Measurements from ENCODE around the gene LMBR1.
"Not testable (repeated sequence)": the region's sequence is repeated elsewhere in the genome, so short reads cannot be mapped to it uniquely, and the experiment has no call there.

Gene LMBR1

DNA sequence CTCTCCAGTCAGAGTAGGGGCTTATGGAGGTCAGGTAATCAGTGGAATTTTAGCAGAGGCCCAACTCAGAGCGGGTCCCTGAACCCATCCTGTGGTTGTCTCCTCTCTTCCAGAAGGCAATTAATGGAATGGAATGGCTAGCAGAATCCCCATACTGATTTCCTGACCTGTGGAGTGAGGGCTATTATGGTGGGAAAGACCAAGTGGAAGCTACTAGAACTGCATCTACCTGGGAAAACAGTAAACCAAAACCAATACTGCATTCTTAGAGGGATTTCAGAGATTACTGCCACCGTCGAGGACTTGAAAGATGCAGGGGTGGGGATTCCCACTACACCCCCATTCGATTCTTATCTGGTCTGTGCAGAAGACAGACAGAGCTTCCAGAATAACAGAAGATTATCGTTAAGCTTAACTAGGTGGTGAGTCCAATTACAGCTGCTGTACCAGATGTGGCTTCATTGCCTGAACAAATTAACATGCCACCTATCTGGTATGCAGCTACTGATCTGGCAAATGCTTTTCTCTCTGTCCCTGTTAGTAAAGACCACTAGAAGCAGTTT is 73.2 kb downstream of the LMBR1 start:
- DNase-seq (ENCODE audit: low read depth, low spot score), result no peak
- no peak overlapping the region for H3K27ac ChIP-seq

DNA sequence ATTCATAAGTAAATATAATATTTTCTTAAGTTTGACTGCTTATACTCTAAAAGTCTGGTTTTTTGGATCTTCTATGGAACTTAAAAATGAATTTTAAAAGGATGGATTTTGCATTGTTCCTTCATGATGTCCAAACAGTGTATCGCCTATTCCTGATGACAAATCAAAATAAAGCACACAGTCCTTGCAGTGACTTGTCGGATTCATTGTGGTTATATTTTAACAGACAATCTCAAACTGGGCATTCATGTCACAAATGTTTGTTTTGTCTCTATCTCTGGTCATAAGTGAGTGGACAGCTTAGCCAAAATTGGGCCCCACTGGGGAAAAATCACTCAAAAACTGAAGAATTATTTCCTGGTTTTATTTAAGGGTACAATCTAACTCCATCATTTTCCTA is 74.8 kb downstream of the LMBR1 start:
- no peak for DNase-seq (ENCODE audit: low read depth, low spot score)

DNA sequence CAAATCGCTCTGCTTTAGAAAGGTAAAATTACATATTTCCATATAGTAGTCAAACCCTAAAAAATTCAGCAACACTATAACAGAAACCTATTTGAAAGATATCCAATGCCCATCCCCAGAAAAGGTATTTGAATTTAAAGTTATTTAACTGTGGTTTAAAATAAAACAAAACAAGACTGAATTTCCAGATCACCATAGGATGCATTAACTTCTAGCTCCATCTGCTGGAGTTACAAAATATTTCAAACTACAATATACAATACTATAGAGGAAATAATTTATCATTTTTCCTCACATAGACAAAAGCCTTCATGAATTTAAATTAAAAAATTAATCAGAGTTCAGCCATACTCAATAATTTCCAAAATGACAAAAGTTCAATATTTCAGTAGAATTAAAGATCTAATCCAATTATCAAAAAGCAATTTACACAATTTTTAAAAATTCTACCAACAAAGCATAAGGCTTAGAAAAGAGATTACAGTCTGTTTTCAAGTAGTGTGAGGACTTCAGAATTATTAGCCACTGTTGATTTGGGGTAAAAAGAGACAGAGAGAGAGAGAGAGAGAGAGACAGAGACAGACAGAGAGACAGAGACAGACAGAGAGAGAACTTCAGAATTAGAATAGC is 75.9 kb downstream of the LMBR1 start:
- H3K27ac ChIP-seq, result no peak overlapping the region
- no peak for DNase-seq (ENCODE audit: low read depth, low spot score)

More for the DNA sequence above, 74.8 kb downstream of the LMBR1 start:
- no peak overlapping the region for H3K27ac ChIP-seq

DNA sequence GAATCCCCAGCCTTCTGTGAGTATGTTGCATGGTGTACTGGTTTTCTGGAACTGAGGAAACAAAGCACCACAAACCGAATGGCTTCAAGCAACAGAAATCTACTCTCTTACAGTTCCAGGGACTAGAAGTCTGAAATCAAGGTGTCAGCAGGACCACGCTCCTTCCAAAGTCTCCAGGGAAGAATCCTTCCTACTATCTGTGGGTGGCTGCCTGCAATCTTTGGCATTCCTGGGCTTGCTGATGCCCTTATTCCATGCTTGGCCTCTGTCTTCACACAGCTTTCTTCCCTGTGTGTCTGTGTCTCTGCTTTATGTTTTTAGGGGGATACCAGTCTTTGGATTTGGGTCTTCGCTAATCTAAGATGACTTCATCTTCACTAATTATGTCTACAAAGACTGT is 81.3 kb downstream of the LMBR1 start:
- no peak for DNase-seq (ENCODE audit: low read depth, low spot score)
- H3K27ac ChIP-seq, result no peak overlapping the region

DNA sequence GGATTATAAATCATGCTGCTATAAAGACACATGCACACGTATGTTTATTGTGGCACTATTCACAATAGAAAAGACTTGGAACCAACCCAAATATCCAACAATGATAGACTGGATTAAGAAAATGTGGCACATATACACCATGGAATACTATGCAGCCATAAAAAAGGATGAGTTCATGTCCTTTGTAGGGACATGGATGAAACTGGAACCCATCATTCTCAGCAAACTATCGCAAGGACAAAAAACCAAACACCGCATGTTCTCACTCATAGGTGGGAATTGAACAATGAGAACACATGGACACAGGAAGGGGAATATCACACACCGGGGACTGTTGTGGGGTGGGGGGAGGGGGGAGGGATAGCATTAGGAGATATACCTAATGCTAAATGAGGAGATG is 89.3 kb downstream of the LMBR1 start:
- H3K27ac ChIP-seq; DNase-seq (ENCODE audit: low read depth, low spot score): not testable (repeated sequence)

DNA sequence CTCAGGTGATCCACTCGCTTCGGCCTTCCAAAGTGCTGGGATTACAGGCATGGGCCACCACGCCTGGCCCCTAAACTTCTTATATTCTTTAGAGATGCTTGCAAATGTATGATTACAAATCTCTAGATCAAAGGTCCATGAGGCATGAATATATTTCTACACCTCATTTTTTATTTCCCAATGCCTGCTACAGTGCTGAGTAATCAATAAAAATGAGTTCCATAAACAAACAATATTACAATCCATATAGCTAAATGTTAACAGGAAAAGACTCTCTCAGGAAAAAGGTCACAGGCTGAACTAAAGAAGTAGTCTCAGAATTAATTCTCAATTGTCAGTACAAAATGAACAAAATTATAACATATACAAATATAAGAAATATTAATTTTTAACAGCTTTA is 90.8 kb downstream of the LMBR1 start:
- no peak for DNase-seq (ENCODE audit: low read depth, low spot score)
- no peak overlapping the region for H3K27ac ChIP-seq

DNA sequence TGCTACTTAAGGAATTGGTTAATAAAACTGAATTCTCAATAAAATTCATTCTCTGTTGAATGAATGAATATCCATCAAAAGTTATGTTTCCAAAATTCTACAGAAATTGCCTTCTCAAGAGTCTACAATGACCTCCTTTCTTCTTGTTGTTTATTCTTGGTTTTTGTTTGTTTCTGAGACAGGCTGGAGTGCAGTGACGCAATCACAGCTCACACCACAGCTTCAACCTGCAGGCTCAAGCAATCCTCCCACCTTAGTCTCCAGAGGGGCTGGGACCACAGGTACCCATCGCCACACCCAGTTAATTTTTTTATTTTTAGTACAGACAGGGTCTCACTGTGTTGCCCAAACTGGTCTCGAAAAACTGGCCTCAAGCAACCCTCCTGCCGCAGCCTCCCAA is 97.6 kb downstream of the LMBR1 start:
- DNase-seq (ENCODE audit: low read depth, low spot score), result no peak
- H3K27ac ChIP-seq, result no peak overlapping the region

DNA sequence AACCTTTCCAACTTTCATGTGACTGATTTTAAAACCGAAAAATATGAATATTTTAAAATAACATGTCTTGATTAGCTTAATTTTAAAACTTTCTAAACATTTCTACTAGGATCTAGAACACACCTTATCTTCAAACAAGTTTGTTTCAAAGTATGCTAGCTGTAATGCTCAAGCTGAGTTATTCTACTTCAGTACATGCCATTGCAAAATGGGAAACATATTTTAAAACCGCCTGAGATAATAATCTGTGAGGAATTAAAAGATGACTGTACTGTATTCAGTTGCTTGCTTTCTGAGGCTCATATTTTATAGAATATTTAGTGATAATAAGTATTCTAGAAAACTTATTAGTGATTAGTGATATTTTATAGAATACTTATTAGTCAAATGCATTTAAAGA is 99.6 kb downstream of the LMBR1 start:
- DNase-seq (ENCODE audit: low read depth, low spot score), result no peak
- no peak overlapping the region for H3K27ac ChIP-seq

DNA sequence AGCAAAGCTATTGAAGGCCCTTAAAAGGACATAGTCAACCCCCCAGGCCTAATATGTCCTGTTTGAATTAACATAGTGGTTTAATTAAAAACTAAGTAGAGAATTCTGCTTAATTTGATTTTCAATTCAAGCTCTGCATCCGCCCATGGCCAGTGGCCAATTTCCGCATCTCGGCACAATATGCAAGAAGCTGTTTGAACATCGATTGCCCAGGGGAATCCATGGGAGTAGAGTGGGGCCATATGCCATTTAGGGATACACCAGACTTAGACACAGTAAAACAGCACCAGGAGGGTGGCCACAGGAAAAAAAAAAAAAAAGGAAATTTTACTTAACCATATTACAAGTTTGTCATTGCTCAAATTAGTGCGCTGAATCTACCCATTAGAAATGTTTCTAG is 100.4 kb downstream of the LMBR1 start:
- H3K27ac ChIP-seq, result no peak overlapping the region

DNA sequence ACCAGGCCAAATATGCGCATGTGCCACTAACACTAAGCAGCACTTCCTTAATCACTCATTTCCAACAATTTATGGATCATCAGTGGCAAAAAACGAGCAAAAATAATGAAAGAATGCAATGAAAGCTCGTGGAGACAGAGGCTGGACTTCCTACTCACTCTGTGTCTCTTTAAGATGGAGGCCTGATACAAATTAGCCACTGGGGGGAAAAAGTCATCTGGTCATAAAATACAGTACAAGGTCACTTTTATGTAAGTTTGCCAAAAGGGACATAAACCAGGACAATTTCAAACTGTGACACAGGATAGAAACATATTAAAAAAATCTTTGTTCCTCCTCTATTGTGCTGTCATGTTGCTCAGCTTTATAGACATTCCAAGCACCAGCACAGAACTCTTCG is 101.7 kb downstream of the LMBR1 start:
- DNase-seq (ENCODE audit: low read depth, low spot score), result no peak
- no peak overlapping the region for H3K27ac ChIP-seq

More for the DNA sequence above, 100.4 kb downstream of the LMBR1 start:
- DNase-seq (ENCODE audit: low read depth, low spot score), result no peak

DNA sequence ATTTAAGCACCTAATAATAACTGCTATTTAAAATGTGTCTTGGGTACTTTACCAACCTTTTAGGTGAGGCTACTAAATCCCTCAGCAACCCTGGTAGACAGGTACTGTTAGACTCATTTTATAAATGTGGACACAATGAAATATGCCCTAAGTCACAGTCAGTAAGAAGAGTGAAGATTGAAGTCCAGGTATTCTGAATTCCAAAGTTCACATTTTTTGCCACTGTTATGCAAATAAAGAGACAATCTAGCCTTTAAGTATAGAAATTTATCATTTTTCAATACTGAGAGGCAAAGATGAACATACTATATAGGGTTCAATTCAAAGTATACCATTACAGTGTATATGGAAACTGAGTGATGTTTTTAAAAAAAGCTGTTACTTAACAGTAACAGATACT is 102.7 kb downstream of the LMBR1 start:
- no peak overlapping the region for H3K27ac ChIP-seq
- DNase-seq (ENCODE audit: low read depth, low spot score), result no peak

DNA sequence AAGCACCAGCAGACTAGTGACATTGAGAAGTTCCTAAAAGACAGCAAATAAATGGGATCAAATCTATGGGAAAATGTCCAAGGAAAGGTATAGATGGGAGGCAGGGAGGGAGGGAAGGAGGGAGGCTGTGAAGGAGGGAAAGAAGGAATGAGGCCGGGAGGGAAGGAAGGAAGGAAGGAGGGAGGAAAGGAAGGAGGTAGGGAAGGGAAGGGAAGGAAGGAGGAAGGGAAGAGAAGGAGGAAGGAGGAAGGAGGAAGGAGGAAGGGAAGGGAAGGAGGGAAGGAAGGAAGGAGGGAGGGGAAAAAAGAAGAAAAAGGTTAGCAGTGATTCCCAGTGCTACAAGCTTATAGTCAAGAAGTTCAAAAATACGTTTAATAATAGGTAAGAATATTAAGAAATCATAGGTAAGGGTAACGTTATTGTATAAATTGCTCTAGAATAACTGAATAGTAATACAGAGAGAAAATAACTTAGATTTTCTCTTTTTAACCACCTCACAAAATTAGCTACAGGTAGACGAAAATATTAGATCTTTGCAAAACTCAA is 106.9 kb downstream of the LMBR1 start:
- no peak overlapping the region for H3K27ac ChIP-seq
- no peak for DNase-seq (ENCODE audit: low read depth, low spot score)

DNA sequence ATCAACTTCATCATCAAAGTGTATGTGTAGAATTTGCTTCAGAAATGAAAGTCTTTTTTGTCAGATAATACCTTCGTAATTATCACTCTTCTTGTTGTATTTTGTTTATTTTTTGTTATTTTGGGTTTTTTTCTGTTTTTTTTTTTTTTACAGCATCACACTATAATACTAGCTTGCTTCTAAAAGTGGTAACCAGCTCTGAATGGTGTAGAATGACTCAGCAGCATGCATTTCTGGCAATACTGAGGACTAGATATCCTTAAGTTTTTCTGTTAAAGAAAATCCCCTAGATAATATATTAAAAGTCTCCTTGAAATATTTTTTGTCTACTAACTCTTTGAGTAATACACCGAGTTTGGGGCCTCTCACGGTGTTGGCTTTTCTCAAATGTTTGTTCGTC is 109.1 kb downstream of the LMBR1 start:
- H3K27ac ChIP-seq, result no peak overlapping the region
- no peak for DNase-seq (ENCODE audit: low read depth, low spot score)

DNA sequence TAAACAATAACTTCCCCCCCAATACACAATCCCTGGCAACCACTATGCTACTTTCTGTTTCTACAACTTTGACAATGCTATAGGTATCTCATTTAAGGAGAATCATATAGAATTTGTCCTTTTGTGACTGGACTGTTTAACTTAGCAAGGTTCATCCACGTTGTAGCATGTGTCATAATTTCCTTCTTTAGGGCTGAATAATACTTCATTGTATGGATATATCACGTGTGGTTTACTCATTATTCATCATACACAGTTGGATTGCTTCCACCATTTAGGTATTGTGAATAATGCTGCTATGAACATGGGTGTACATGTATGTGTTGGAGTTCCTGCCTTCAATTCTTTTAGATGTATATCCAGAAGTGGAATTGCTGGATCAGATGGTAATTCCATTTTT is 111.0 kb downstream of the LMBR1 start:
- no peak overlapping the region for H3K27ac ChIP-seq
- no peak for DNase-seq (ENCODE audit: low read depth, low spot score)

DNA sequence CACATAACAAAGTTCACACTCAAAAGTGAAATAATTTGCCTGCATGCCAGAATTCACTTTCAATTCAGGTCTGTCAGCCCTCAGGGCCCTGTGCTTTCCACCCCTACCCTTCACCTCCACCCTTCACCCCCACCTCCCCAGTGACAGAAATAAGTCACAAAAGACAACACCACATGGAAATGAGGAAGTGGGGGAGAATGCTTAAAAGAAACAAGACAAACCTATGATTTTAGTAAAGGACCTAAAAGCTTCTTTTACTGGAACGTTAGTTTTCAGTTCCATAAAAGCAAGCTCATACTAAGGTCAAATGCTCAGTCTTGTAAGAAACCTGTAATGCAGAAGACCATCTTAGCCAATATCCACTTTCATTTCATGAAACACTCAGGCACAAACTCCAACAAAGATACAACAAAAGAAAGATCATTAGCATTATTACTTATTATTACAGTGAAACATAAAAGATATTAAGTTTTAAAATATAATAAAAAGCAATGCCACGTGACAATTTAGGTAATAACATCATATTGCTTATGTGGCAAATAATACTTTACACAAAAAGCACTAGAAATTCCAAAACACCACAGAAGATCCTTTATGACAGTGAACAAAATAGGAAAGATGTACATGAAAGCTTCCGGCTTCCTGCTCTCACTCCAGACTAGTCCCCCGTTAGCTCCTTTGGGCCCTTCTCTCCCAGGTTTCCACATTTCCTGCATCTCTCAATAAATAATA is 112.1 kb downstream of the LMBR1 start:
- DNase-seq (ENCODE audit: low read depth, low spot score), result no peak
- H3K27ac ChIP-seq, result no peak overlapping the region

DNA sequence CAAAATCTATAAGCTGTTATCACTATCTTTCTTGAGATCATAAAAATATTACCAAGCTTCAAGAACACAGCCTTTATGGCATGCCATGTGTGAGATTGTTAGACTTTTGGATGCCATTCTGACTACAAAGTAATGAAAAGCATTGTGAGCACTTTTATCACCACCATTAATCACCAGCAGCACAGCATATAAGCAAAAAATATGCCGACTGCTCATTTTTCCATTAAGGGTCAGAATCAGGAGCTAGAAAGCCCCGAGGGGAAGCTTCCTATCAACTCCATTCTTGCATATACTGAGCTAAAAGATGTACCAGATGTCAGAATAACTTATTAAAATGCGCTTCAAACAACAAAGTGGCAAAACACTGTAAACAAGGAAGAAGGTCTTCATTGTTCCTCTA is 114.3 kb downstream of the LMBR1 start:
- no peak for DNase-seq (ENCODE audit: low read depth, low spot score)

DNA sequence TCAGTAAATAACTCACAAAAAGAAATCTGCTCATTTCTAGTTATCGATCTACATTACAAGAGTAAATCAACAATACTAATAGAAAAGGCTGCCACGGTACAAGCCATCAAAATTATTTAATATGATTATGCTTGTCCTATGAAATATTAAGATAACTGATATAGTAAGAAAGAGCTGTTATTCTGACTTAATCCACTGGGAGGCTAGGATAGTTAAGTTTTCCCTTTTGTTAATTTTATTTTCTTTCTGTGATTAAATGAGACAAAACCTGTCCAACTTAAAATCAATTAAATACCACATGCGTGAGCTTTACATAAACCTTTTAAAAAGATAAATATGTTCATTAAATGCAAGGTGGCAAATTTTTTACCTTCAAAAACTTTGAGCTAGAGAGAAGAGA is 114.8 kb downstream of the LMBR1 start:
- no peak overlapping the region for H3K27ac ChIP-seq

More for the DNA sequence above, 114.3 kb downstream of the LMBR1 start:
- H3K27ac ChIP-seq, result no peak overlapping the region

DNA sequence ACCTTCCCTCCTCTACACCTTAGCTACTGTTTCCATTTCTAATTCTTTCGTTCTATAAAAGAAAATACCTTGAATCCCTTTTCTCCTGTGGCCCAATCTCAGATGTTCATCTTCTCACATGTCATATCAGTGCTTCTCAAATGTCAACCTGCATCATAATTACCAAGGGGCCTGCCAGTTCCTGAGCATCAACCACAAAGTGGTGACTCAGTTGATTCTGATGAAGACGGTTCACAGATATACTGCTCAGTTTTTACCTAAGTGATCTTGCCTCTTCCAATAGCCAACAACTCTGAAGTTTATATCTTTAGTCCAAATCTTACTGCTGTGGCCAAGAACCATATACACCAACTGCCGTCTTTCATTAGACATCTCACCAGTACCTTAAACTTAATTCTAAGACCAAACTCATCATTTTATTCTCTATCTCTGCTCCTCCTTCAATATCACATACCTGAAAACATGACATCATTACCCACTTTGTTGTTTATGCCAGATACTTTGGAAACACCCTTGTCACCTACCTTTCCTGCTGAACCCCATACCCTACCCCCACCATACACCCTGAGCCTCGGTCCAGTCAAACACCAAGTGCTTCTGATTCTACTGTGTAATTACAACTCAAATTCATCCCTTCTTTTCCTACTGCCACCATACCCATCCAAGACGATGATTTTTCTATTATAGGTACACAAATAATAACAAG is 115.5 kb downstream of the LMBR1 start:
- no peak for DNase-seq (ENCODE audit: low read depth, low spot score)
- no peak overlapping the region for H3K27ac ChIP-seq

More for the DNA sequence above, 114.8 kb downstream of the LMBR1 start:
- DNase-seq (ENCODE audit: low read depth, low spot score), result no peak

DNA sequence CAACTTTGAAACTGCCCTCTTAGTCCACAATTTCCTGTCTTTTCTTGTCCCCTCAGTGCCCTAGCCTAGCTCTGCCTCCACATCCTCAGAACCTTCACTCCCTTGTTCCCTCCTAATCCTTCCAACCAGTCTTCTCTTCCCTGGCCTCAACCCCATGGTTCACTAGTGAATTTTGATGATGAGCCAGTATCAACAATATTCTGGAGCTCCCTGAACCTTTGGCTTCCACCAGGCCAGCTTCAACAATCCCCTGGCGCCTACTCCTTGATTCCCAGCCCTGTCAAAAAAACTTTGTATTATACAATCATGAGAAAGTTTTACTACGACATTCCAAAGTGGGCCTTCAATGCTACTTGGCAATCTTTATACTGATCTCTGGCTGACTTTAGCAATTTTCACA is 116.5 kb downstream of the LMBR1 start:
- H3K27ac ChIP-seq, result no peak overlapping the region
- no peak for DNase-seq (ENCODE audit: low read depth, low spot score)

DNA sequence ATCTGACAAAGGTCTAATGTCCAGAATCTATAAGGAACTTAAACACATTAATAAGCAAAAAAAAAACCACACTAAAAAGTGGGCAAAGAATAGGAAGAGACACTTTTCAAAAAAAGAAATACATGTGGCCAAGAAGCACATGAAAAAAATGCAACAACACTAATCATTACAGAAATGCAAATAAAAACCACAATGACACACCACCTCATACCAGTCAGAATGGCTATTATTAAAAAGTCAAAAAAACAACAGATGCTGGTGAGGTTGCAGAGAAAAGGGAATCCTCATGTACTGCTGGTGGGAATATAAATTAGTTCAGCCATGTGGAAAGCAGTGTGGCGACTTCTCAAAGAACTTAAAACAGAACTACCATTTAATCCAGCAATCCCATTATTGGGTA is 119.0 kb downstream of the LMBR1 start:
- no peak for DNase-seq (ENCODE audit: low read depth, low spot score)
- H3K27ac ChIP-seq, result no peak overlapping the region

DNA sequence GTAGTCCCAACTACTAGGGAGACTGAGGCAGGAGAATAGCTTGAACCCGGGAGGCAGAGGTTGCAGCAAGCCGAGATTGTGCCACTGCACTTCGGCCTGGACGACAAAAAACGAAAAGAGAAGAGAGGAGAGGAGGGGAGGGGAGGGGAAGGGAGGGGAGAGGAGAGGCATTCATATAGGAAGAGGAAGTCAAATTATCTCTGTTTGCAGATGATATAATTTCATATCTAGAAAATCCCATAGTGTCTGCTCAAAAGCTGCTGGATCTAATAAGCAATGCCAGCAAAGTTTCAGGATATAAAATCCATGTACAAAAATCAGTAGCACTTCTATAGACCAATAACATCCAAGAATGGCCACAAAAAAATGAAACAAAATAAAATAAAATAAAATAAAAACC is 120.3 kb downstream of the LMBR1 start:
- no peak overlapping the region for H3K27ac ChIP-seq
- DNase-seq (ENCODE audit: low read depth, low spot score), result no peak
